ENCODE data around the gene PTPRK.

- no peak for TF ChIP-seq EP300 (IDR thresholded peaks at IDR 0.05; ENCODE audit: borderline replicate concordance)
- no peak for TF ChIP-seq CEBPB (IDR thresholded peaks at IDR 0.05)
- no peak for TF ChIP-seq RAD21 (IDR thresholded peaks at IDR 0.05; ENCODE audit: low read depth)
- no peak for TF ChIP-seq TCF12 (IDR thresholded peaks at IDR 0.05; ENCODE audit: low read depth)
- TF ChIP-seq CREB1 (IDR thresholded peaks at IDR 0.05; ENCODE audit: low read depth) = no peak
- no peak for TF ChIP-seq NFIC (IDR thresholded peaks at IDR 0.05)
- TF ChIP-seq REST (IDR thresholded peaks at IDR 0.05; ENCODE audit: low read depth) = no peak
- no peak for TF ChIP-seq YY1 (IDR thresholded peaks at IDR 0.05; ENCODE audit: low read depth)
- no peak for TF ChIP-seq USF1 (IDR thresholded peaks at IDR 0.05)
- TF ChIP-seq MAX (IDR thresholded peaks at IDR 0.05) = no peak
- no peak for TF ChIP-seq TAF1 (IDR thresholded peaks at IDR 0.05; ENCODE audit: low read depth)
- TF ChIP-seq EGR1 (IDR thresholded peaks at IDR 0.05) = no peak
Measured at GRCh38 chr6:128276311-128276710, 244.1 kb downstream of the PTPRK start.

Measured in Ishikawa (cell line).